Lower lobe of right lung (tissue), 2 donors: ENCODE measurements around the gene LRRTM3. TPM values are rescaled to one million over a fixed set of nuclear protein-coding genes. Genes with fewer than 3 reads are reported as not detected.

Source experiments
- ATAC-seq, 2 donors: fragments of 200-7000 bp; cut with Tn5 transposase; one replicate each; pipeline ENCODE4 v1.9.1; 2020 to 2022; ENCODE audit warnings: mild to moderate bottlenecking in 2 of 2, moderate library complexity in 2 of 2
- DNase-seq: peaks from one replicate; pipeline ENCODE4 v3.0.0-alpha.2; 2020
- H3K27ac ChIP-seq: fragments of 200-600 bp; one replicate; pipeline ENCODE4 v1.8.0; 2022
- H3K27me3 ChIP-seq: fragments of 200-600 bp; one replicate; pipeline ENCODE4 v1.8.0; 2022; ENCODE audit warnings: low read depth
- H3K36me3 ChIP-seq: fragments of 200-600 bp; one replicate; pipeline ENCODE4 v1.8.0; 2022; ENCODE audit warnings: mild to moderate bottlenecking
- H3K4me1 ChIP-seq: fragments of 200-600 bp; one replicate; pipeline ENCODE4 v1.8.0; 2022
- H3K4me3 ChIP-seq: fragments of 200-600 bp; one replicate; pipeline ENCODE4 v1.8.0; 2022; ENCODE audit warnings: mild to moderate bottlenecking
- H3K9me3 ChIP-seq: fragments of 200-600 bp; one replicate; pipeline ENCODE4 v1.8.0; 2022
- CTCF ChIP-seq: fragments of 200-600 bp; IDR thresholded peaks from one replicate; pipeline ENCODE4 v1.8.0; 2022; ENCODE audit warnings: antibody characterized with exemption, mild to moderate bottlenecking
- intact Hi-C: fragments of 100-400 bp; cut with DNase I; formaldehyde crosslinking; loops from one replicate; pipeline ENCODE4 v1.11.0; 2022
- total RNA-seq: library from RNA; stranded (reverse); fragmentation: NEBNext Ultra II Directional; extraction: Animal tissue kit (Norgen Biotek cat#: 25700); gene quantifications from one replicate; pipeline ENCODE4 v1.2.1, GENCODE V29; 2021
- donor health status: DM: no; HTN: yes; CAD: no; lungs with severe emphysema.

LRRTM3 gene
- total RNA-seq, 1 donor from 2014 or later, result not detected

DNA sequence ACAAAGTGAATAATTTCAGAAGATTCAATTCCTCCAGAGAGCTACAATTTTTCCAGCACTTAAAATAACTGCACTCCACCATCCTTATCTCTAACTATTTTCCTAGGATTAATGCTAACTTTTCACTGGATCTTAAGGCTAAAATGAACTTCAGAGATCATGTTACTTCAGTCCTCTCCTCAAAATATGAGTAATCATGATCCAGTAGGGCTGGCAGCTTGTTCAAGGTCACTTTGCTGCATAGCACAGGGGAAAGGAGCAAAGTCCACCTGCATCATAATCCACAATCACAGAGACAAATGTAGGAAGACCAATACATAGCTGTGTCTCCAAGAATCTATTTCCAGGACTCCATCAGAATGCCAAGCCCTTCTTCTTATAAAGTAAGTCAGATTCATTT, 150.3 kb downstream of the LRRTM3 start:
- Histone ChIP-seq H3K4me1 (no peaks in the 10 kb centered on the region), H3K9me3 (no peaks in the 10 kb centered on the region), H3K27ac (no peak overlapping the region), H3K36me3 (no peaks in the 10 kb centered on the region), H3K4me3 (no peak overlapping the region), H3K27me3 (no peaks in the 10 kb centered on the region)
- ATAC-seq, result no peak
- intact Hi-C loops, result no loop called here
- no peak for DNase-seq
- no peak for TF ChIP-seq CTCF

GRCh38 chr10:67077376-67077775, 151.5 kb downstream of the LRRTM3 start:
- no peaks in the 10 kb centered on the region for H3K36me3 ChIP-seq
- TF ChIP-seq CTCF, result no peak
- H3K27me3 ChIP-seq, result no peaks in the 10 kb centered on the region
- H3K9me3 ChIP-seq, result no peaks in the 10 kb centered on the region
- intact Hi-C loops, result no loop called here
- H3K27ac ChIP-seq, result no peak overlapping the region
- no peaks in the 10 kb centered on the region for H3K4me1 ChIP-seq
- H3K4me3 ChIP-seq, result no peak overlapping the region
- DNase-seq (no peak), ATAC-seq (no peak)

DNA sequence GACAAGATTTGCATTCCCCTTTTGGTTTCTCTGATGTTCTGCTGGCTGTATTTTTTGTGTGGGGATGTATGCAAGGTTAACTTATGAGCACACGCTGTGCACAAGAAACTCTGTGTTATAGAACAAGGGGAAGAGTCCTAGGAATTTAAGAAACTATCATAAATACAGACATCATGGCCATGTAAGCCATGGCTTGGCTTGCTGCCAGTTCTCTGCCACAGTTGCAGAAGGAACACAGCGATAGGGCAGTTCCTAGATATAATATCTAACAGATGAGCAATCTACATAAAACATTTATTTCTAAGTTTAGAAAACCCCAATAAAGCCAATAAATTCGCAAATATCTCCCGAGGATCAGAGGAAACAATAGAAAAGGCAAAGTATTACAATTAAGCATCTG, 153.3 kb downstream of the LRRTM3 start:
- no peak for ATAC-seq
- Histone ChIP-seq H3K36me3 (no peaks in the 10 kb centered on the region), H3K4me1 (no peaks in the 10 kb centered on the region), H3K4me3 (no peak overlapping the region), H3K27me3 (no peaks in the 10 kb centered on the region), H3K9me3 (no peaks in the 10 kb centered on the region), H3K27ac (no peak overlapping the region)
- no peak for DNase-seq
- no peak for TF ChIP-seq CTCF
- intact Hi-C loops, result no loop called here

DNA sequence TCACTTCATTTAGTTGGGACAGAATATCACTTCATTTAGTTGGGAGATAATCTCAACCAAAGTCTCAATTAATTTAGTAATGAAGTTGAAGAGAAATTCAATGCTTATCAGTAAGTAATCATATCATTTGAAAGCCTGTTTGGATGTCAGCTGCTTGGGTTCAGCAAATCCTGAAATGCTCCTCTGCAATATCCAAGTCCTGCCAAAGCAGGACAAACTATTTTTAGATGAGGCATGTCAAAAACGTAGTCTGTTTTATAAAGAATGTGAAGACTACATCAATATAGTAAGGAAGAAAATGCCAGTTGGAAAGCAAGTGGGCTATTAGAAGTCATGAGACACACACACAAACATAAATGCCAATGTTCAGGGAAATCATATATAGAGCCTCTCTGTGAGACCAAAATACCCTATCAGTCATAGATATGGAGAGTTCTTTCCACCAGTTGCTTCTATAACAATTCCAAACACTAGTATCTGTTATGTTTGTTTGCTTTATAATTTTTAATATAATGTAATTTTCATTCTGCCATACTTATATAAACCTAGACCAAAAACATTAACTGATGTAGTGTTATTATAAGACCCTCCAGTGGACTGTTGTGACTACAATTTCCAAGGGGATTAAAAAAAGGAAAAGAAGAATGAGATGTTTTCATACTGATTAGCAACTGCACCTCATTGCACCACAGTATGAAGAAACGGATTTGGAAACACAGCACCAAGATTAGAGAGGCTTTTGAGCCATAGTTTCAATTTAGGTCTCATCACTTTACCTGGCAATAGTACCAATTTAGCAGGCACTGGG, 160.7 kb downstream of the LRRTM3 start:
- no peak for ATAC-seq
- Histone ChIP-seq H3K4me1 (no peaks in the 10 kb centered on the region), H3K4me3 (no peak overlapping the region), H3K9me3 (no peaks in the 10 kb centered on the region), H3K27ac (no peak overlapping the region), H3K36me3 (no peaks in the 10 kb centered on the region), H3K27me3 (no peaks in the 10 kb centered on the region)
- TF ChIP-seq CTCF, result no peak
- DNase-seq, result no peak
- intact Hi-C loops, result no loop called here

- Histone ChIP-seq H3K27me3 (no peaks in the 10 kb centered on the region), H3K4me3 (no peak overlapping the region), H3K4me1 (no peaks in the 10 kb centered on the region), H3K27ac (no peak overlapping the region), H3K9me3 (no peaks in the 10 kb centered on the region), H3K36me3 (no peaks in the 10 kb centered on the region)
- no peak for TF ChIP-seq CTCF
- ATAC-seq, result no peak
- no peak for DNase-seq
- intact Hi-C loops, result no loop called here
Observed at GRCh38 chr10:67087135-67087425, 161.2 kb downstream of the LRRTM3 start.
